ENCODE data around the gene PCDH12. TPM values are rescaled to one million over a fixed set of nuclear protein-coding genes. Genes with fewer than 3 reads are reported as not detected.

The PCDH12 gene
- total RNA-seq, 1 experiment from 2014 or later, result not detected

DNA sequence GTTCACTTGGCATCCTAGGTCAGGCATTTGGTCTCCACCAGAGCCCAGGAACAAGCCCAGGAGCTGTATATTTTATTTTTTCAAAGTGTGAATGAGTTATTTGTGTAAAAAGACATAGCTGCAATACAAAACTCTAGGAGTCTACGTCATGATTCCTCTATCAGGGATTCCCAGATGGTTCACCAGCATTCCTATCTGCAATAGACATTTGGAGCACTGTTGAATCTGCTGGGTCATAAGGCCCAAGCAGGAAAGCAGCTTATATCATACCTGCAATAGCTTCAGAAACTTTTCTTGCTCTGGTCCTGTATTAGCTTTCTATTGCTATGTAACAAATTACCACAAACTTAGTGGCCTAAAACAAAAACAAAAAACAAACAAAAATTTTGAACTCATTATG is 51.0 kb downstream of the PCDH12 start:
- no peak overlapping the region for H3K23ac ChIP-seq (ENCODE audit: insufficient read length, low read depth, low read length)
- H2AK5ac ChIP-seq (ENCODE audit: insufficient read length, low read length), result no peak overlapping the region
- no CpG with 5 or more reads among the region's 1 CpG for WGBS (ENCODE audit: extremely low coverage, insufficient read length, low lambda C conversion rate)
- H2BK12ac ChIP-seq (ENCODE audit: insufficient read length, low read depth, low read length), result no peak overlapping the region
- no peaks in the 10 kb centered on the region for H3K79me1 ChIP-seq (ENCODE audit: insufficient read depth, low read depth, low read length, poor library complexity, severe bottlenecking)
- no peak overlapping the region for H2BK20ac ChIP-seq (ENCODE audit: low read depth, low read length, poor library complexity, severe bottlenecking)
- no peak overlapping the region for H2AFZ ChIP-seq (ENCODE audit: low read length)
- H3K4me1 ChIP-seq (ENCODE audit: insufficient read depth, low read length), result no peaks in the 10 kb centered on the region; the same call in 1 of the 2 replicates
- no peaks in the 10 kb centered on the region for H3K9me3 ChIP-seq (ENCODE audit: control insufficient read depth, low read depth, low read length)
- Mint-ChIP-seq H3K4me3 (no peak overlapping the region), H3K4me1 (peaks cover 4 to 9% of the 10 kb centered on the region in 2 experiments; a peak in 3 of 4 replicates), H3K36me3 (ENCODE audit: insufficient read depth in 1 of 3, low read depth in 3 of 3) (no peaks in the 10 kb centered on the region), H3K27me3 (ENCODE audit: low read depth) (peaks cover 8% of the 10 kb centered on the region), H3K27ac (no peak overlapping the region), H3K9me3 (no peaks in the 10 kb centered on the region)
- H4K8ac ChIP-seq (replicated peaks; ENCODE audit: insufficient read length, low read depth, low read length), result no peak overlapping the region
- no peak overlapping the region for H4K91ac ChIP-seq (ENCODE audit: insufficient read length, low read depth, low read length)
- no peak overlapping the region for H2BK120ac ChIP-seq (ENCODE audit: low read depth, low read length, poor library complexity, severe bottlenecking)
- H3K27me3 ChIP-seq (ENCODE audit: insufficient read depth, low read length), result no peaks in the 10 kb centered on the region
- H3K79me2 ChIP-seq (ENCODE audit: insufficient read depth, low read length), result no peaks in the 10 kb centered on the region
- no peak overlapping the region for H3K4me2 ChIP-seq (ENCODE audit: insufficient read depth, insufficient read length, low read length)
- no peak for DNase-seq
- H3K9ac ChIP-seq (ENCODE audit: extremely low read depth, insufficient read length, low read length), result no peak overlapping the region
- H3T11ph ChIP-seq (ENCODE audit: low read length), result no peak overlapping the region
- TF ChIP-seq, protein P1, sequence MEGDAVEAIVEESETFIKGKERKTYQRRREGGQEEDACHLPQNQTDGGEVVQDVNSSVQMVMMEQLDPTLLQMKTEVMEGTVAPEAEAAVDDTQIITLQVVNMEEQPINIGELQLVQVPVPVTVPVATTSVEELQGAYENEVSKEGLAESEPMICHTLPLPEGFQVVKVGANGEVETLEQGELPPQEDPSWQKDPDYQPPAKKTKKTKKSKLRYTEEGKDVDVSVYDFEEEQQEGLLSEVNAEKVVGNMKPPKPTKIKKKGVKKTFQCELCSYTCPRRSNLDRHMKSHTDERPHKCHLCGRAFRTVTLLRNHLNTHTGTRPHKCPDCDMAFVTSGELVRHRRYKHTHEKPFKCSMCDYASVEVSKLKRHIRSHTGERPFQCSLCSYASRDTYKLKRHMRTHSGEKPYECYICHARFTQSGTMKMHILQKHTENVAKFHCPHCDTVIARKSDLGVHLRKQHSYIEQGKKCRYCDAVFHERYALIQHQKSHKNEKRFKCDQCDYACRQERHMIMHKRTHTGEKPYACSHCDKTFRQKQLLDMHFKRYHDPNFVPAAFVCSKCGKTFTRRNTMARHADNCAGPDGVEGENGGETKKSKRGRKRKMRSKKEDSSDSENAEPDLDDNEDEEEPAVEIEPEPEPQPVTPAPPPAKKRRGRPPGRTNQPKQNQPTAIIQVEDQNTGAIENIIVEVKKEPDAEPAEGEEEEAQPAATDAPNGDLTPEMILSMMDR (conservative IDR thresholded peaks at IDR 0.05), result no peak
- no peak overlapping the region for H3K27ac ChIP-seq (ENCODE audit: insufficient read length, low read depth, low read length)
- no peak overlapping the region for H2BK5ac ChIP-seq (ENCODE audit: insufficient read length, low read length)
- no peak overlapping the region for H3K18ac ChIP-seq (ENCODE audit: insufficient read length, low read depth, low read length)
- H3K23me2 ChIP-seq (ENCODE audit: insufficient read length, low read depth, low read length, poor library complexity, severe bottlenecking), result no peaks in the 10 kb centered on the region
- H3K14ac ChIP-seq (ENCODE audit: insufficient read depth, low read length), result no peak overlapping the region
- no peak overlapping the region for H2BK15ac ChIP-seq (ENCODE audit: low read depth, low read length)
- H4K20me1 ChIP-seq (ENCODE audit: control insufficient read depth, insufficient read depth, insufficient read length), result no peaks in the 10 kb centered on the region
- no peak overlapping the region for H3K4ac ChIP-seq (ENCODE audit: low read depth, low read length)
- no peak overlapping the region for H3K56ac ChIP-seq (ENCODE audit: insufficient read length, low read depth, low read length)
- H4K5ac ChIP-seq (ENCODE audit: insufficient read length, low read depth, low read length), result no peak overlapping the region
